Right ventricle myocardium inferior (tissue), 1 donor: ENCODE measurements around the gene P2RX6. TPM values are rescaled to one million over a fixed set of nuclear protein-coding genes. Genes with fewer than 3 reads are reported as not detected.
A peak's percentile ranks its signal among the peaks of the same experiment; 100 is the strongest.
"Not testable (repeated sequence)": the region's sequence is repeated elsewhere in the genome, so short reads cannot be mapped to it uniquely, and the experiment has no call there.

Experiments
- ATAC-seq: fragments of 200-7000 bp; cut with Tn5 transposase; one replicate; pipeline ENCODE4 v1.9.1; 2020; ENCODE audit warnings: mild to moderate bottlenecking, moderate library complexity
- DNase-seq: peaks from one replicate; pipeline ENCODE4 v3.0.0; 2021; ENCODE audit errors: missing footprints
- intact Hi-C: fragments of 100-400 bp; cut with DNase I; formaldehyde crosslinking; loops from one replicate; pipeline ENCODE4 v1.11.0; 2022
- long read RNA-seq: library from polyadenylated mRNA; unstranded; transcript quantifications from one replicate; pipeline ENCODE4 v2.0.0, GENCODE V29; 2021
- total RNA-seq: library from RNA; stranded (reverse); fragmentation: NEBNext Ultra II Directional; extraction: Animal tissue kit (Norgen Biotek cat#: 25700); gene quantifications from one replicate; pipeline ENCODE4 v1.2.1, GENCODE V29; 2021
- donor health status: DM: no; HTN: yes; CAD: no; lungs with severe emphysema.

The P2RX6 gene
- 2.8 TPM for total RNA-seq
- long read RNA-seq, partial matches to known transcripts, result 0 of 1 reads
- long read RNA-seq, other reads (novel, unspliced or antisense), result 0 of 1 reads

GRCh38 chr22:21014726-21015465, at the start of gene P2RX6:
P2RX6 (plus strand) TSS chr22:21015165; CDS start chr22:21015175, 10 bp downstream.
- DNase-seq (no peak), ATAC-seq (peak; percentile 72)
- intact Hi-C loops, result no loop called here

DNA sequence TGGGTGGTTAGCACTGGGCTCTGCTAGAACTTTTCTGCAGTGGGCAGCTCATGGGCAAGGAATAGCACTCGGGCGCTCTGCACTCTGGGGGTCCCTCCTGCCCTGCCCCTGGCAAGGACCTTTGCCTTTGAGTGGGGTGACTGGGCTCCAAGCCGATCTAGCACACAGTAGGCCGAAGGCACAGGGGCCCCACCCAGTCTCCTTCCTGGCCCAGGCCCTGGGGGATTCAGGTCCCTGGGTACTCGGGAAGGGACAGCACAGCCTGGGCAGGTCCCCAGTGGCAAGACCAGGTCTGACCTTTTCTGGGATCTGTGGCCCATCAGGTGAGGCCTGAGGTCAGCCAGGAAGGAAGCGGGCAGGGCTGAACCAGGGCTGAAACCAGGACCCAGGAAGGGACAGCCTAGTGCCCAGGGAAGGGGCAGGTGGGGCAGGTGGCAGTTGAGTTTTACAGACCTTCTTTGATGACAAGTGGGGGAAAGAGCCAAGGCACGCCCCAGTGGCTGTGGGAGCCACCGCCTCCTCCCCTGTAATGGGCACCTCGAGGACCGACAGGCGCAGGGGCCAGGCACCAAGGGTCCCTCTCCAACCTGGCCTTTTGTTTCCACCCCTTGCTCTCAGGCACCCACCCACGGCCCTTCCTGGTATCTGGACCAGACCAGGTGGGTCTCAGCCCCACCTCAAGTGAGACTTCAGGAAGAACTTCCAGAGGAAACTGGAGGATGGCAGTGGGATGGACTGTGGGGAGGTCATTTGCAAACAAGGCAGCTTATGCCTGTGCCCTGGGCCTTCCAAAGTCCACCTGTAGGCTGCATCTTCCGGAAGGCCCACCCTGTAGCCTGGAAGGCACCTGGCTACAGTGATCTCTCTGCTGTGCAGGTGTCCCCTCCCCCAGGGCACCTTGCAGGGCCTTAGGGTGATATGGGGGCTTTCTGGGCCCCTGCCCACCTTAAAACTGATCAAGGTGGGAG, 48.8 kb upstream of the P2RX6 start:
- intact Hi-C loops, result no loop called here
- DNase-seq, result no peak
- no peak for ATAC-seq

DNA sequence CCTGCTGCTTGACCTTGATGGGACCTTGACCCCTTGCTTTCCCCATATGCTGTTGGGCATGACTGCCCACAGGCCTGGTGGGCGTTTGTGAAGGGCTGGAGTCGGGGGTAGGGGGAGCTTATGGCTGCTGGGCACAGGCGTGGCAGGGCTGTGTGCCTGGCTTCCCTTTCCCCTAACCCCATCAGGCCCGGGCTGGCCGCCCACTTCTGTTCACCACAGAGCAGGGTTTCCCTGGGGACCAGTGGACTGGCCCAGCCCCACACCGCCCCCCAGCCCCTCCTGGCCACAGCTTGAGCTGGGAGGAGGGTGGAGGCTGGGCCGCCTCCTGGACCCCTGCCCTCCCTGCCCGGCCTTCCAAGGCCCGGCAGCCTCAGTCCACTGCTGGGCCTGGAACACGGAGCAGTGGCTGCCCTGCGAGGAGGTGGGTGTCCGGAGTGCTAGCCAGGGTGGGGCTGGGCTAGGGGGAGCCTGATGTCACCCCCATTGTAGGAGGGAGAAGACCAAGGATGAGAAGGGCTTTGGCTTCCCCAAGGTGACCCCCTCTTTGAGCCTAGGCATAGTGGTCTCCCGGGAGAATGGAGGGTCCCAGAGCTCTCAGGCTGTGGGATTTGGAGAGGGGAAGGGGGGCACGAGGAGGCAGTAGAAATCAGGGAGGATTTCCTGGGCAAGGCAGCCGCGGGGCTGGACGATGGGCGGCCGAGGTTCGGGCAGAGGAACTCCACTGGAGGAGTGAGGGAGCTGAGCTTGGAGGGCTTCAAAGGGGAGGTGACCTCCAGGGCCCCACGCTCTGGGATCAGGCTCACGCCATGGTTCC, 47.9 kb upstream of the P2RX6 start, which contains the start of gene AIFM3:
Gene AIFM3 (plus strand): TSS at position 373 of the 814 bp plus-strand sequence. CDS start 690 bp downstream, outside the sequence.
- intact Hi-C loops, result no loop called here

GRCh38 chr22:20967697-20968211, 47.2 kb upstream of the P2RX6 start:
- no peak for ATAC-seq
- intact Hi-C loops, result no loop called here
- DNase-seq, result no peak

More for the DNA sequence above, 47.9 kb upstream of the P2RX6 start, which contains the start of gene AIFM3:
- no peak for DNase-seq
- ATAC-seq, result no peak

GRCh38 chr22:20968281-20968977, 46.5 kb upstream of the P2RX6 start:
- ATAC-seq (peak; percentile 43), DNase-seq (peak; percentile 59)
- intact Hi-C loops, result no loop called here

DNA sequence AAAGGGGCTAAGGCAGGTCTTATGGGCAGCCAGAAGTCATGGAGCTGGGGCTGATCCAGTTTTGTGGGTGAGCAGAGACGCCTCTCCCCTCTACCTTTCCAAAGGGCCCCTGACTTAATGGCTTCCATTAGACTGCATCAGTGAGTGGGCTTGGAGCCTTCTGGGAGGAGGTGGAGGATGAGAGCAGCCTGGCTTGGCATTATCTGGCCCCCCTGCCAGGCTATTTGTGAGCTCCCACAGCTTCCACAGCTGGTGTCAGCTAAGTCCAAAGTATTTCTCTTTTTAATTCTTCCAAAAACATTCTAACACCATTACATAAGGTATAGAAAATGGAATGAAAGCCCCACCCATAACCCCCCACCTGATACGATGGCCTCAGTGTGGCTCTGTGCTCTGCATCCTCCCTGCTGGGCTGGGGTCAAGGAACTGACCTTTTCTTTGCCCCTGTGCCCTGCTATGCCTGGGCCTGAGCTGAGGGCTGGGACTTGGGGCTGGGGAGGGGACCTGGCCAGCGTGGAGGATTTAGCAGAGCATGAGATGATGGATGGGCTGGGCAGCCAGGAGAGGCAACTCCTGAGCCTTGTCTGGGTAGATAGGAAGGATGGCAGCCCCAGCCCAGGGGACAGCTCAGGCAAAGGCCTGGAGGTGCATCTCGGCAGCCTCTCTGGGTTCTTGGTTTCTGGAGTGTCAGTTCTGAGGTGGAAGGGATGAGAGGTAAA, 43.9 kb upstream of the P2RX6 start:
- intact Hi-C loops, result no loop called here
- DNase-seq (peak; percentile 33), ATAC-seq (no peak)

GRCh38 chr22:20972014-20972694, 42.8 kb upstream of the P2RX6 start:
- peak; percentile 11 for DNase-seq
- ATAC-seq, result not testable (repeated sequence)

DNA sequence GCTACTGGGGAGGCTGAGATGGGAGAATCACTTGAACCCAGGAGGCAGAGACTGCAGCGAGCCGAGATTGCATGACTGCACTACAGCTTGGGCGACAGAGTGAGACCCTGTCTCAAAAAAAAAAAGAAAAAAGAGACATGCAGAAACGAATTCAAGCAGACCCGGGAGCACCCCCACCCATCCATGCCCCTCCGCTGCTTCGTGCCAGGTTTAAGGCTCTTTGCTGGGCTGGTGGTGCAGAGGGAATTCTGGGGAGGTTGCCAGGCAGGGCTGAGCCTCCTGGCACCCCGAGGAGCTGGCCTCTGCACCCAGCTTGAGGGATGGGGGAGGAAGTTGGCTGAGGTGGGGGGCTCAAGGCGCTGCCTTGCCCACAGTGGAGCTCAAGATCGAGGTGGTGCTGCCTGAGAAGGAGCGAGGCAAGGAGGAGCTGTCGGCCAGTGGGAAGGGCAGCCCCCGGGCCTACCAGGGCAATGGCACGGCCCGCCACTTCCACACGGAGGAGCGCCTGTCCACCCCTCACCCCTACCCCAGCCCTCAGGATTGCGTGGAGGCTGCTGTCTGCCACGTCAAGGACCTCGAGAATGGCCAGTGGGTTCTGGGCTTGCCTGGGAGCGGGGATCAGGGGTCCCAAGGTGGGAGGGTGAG, 41.9 kb upstream of the P2RX6 start:
- ATAC-seq (no peak), DNase-seq (peak; percentile 37)
- intact Hi-C loops, result no loop called here

More at GRCh38 chr22:20972014-20972694, 42.8 kb upstream of the P2RX6 start:
- intact Hi-C loops, result not testable (repeated sequence)

GRCh38 chr22:20973634-20974286, 41.2 kb upstream of the P2RX6 start:
- intact Hi-C loops, result no loop called here
- peak; percentile 65 for DNase-seq
- no peak for ATAC-seq

GRCh38 chr22:20974336-20974955, 40.5 kb upstream of the P2RX6 start:
- DNase-seq, result peak; percentile 50
- intact Hi-C loops, result no loop called here
- no peak for ATAC-seq

- peak; percentile 63 for DNase-seq
- no peak for ATAC-seq
- intact Hi-C loops, result no loop called here
These were observed 39.2 kb upstream of the P2RX6 start for GRCh38 chr22:20975541-20976290.

DNA sequence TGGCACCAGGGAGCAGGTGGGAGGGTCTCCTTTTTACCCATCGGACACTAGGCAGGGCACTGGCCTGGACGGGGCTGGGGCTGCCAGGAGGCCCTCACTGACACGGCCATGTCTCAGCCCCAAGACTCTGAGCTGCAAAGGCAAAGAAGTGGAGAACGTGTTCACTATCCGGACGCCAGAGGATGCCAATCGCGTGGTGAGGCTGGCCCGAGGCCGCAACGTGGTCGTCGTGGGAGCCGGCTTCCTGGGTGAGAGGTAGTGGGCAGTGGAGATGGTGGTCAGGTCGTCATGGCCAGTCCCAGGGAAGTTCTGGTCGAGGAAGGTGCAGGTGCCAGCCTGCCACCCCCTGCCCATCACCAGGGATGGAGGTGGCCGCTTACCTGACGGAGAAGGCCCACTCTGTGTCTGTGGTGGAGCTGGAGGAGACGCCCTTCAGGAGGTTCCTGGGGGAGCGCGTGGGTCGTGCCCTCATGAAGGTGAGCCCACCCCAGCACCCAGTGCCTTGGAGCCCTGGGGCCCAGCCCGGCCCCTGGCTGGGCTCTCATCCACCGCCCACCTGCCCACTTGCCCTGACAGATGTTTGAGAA, 38.6 kb upstream of the P2RX6 start:
- DNase-seq (no peak), ATAC-seq (no peak)
- intact Hi-C loops, result no loop called here

- ATAC-seq (no peak), DNase-seq (peak; percentile 50)
- intact Hi-C loops, result no loop called here
These were observed 37.9 kb upstream of the P2RX6 start for GRCh38 chr22:20977019-20977418.

- intact Hi-C loops, result no loop called here
- peak; percentile 52 for DNase-seq
- no peak for ATAC-seq
These were observed 37.3 kb upstream of the P2RX6 start for GRCh38 chr22:20977516-20978170.
